SK-N-SH (cell line): ENCODE data around the gene AMZ1. TPM values are rescaled to one million over a fixed set of nuclear protein-coding genes. Genes with fewer than 3 reads are reported as not detected.
"Not testable (repeated sequence)": the region's sequence is repeated elsewhere in the genome, so short reads cannot be mapped to it uniquely, and the experiment has no call there.

Source experiments
- CTCF ChIA-PET: fragments of 300-600, 350-600 bp; formaldehyde crosslinking; extraction: SDS; loops from one replicate; lab custom pipeline; 2021; lab: Yijun Ruan, JAX
- POLR2A ChIA-PET: fragments of 350-600 bp; sonication (Branson Sonifier 250); formaldehyde crosslinking; extraction: SDS; loops from one replicate; lab custom pipeline; 2020; ENCODE audit warnings: antibody characterized with exemption, inconsistent platforms; lab: Yijun Ruan, JAX
- DNase-seq: peaks from one replicate; pipeline ENCODE4 v3.0.0; 2012
- H2AFZ ChIP-seq: fragments of 200-600 bp; sonication (generic); 2 replicates; pipeline ENCODE4 v1.8.1; 2016; ENCODE audit warnings: antibody characterized with exemption, mild to moderate bottlenecking, low read depth
- H3F3A ChIP-seq: fragments of 200-600 bp; sonication (generic); replicated peaks from 2 replicates; pipeline ENCODE3; 2016; ENCODE audit warnings: antibody characterized with exemption, mild to moderate bottlenecking; ENCODE audit not compliant: insufficient read depth
- H3K27ac ChIP-seq, 2 experiments: fragments of 200-500 bp in 1 of 2; fragments of 200-600 bp in 1 of 2; sonication (Bioruptor generic) in 1 of 2; sonication (generic), shearing (Covaris generic) in 1 of 2; 2 replicates each; pipeline versions ENCODE4 v1.5.1 to v1.6.1; 2014 to 2016; ENCODE audit warnings: low read depth in 2 of 2, inconsistent platforms in 1 of 2, low read length in 1 of 2, mild to moderate bottlenecking in 1 of 2, mixed read lengths in 1 of 2
- H3K27me3 ChIP-seq: fragments of 200-600 bp; sonication (generic), shearing (Covaris generic); 2 replicates; pipeline ENCODE4 v1.6.1; 2016; ENCODE audit warnings: mixed run types; ENCODE audit not compliant: insufficient read depth
- H3K36me3 ChIP-seq, 2 experiments: fragments of 200-500 bp in 1 of 2; fragments of 200-600 bp in 1 of 2; sonication (Bioruptor generic) in 1 of 2; sonication (generic) in 1 of 2; replicated peaks in 1 of 2; 2 replicates each; pipeline versions ENCODE3 to v1.5.1; 2014 to 2016; ENCODE audit warnings: low read length in 1 of 2, mild to moderate bottlenecking in 1 of 2; ENCODE audit not compliant: insufficient read depth in 2 of 2, control insufficient read depth in 1 of 2
- H3K4me1 ChIP-seq, 2 experiments: fragments of 200-500 bp in 1 of 2; fragments of 200-600 bp in 1 of 2; sonication (Bioruptor generic) in 1 of 2; sonication (generic), shearing (Covaris generic) in 1 of 2; 2 replicates each; pipeline versions ENCODE4 v1.5.1 to v1.6.1; 2014 to 2016; ENCODE audit warnings: low read depth in 1 of 2, low read length in 1 of 2, mixed run types in 1 of 2; ENCODE audit not compliant: insufficient read depth in 2 of 2, control insufficient read depth in 1 of 2
- H3K4me2 ChIP-seq: fragments of 200-600 bp; sonication (generic), shearing (Covaris generic); 2 replicates; pipeline ENCODE4 v1.6.1; 2017; ENCODE audit warnings: mixed run types
- H3K4me3 ChIP-seq, 2 experiments: fragments of 200-500 bp in 1 of 2; fragments of 200-600 bp in 1 of 2; sonication (Bioruptor generic) in 1 of 2; sonication (generic), shearing (Covaris generic) in 1 of 2; 2 replicates each; pipeline versions ENCODE4 v1.5.1 to v1.8.1; 2014 to 2016; ENCODE audit warnings: low read depth in 2 of 2, inconsistent platforms in 1 of 2, low read length in 1 of 2, mild to moderate bottlenecking in 1 of 2, mixed read lengths in 1 of 2, moderate library complexity in 1 of 2
- H3K79me2 ChIP-seq: fragments of 200-600 bp; sonication (generic); 2 replicates; pipeline ENCODE4 v1.8.1; 2017; ENCODE audit warnings: mild to moderate bottlenecking; ENCODE audit not compliant: insufficient read depth
- H3K9ac ChIP-seq: fragments of 200-600 bp; sonication (generic); 2 replicates; pipeline ENCODE4 v1.6.1; 2017; ENCODE audit warnings: mixed run types
- H3K9me2 ChIP-seq: fragments of 200-600 bp; sonication (generic); 2 replicates; pipeline ENCODE4 v1.6.1; 2017; ENCODE audit warnings: mixed run types
- H3K9me3 ChIP-seq: fragments of 200-600 bp; sonication (generic); 2 replicates; pipeline ENCODE4 v1.6.1; 2017; ENCODE audit warnings: mixed run types, mild to moderate bottlenecking, moderate library complexity
- H4K20me1 ChIP-seq: fragments of 200-600 bp; sonication (generic); 2 replicates; pipeline ENCODE4 v1.6.1; 2017; ENCODE audit warnings: mild to moderate bottlenecking, mixed run types; ENCODE audit not compliant: insufficient read depth
- EP300 ChIP-seq, 2 experiments: IDR thresholded peaks; 2 replicates each; pipeline versions ENCODE4 v1.4.0 to v1.6.1; 2012; ENCODE audit warnings: borderline replicate concordance in 1 of 2, low read depth in 1 of 2, low read length in 1 of 2
- FOSL2 ChIP-seq: IDR thresholded peaks from 2 replicates; pipeline ENCODE4 v1.4.0; 2012; ENCODE audit warnings: low read depth, mild to moderate bottlenecking, moderate library complexity, borderline replicate concordance
- GABPA ChIP-seq: IDR thresholded peaks from 2 replicates; pipeline ENCODE4 v1.4.0; 2012; ENCODE audit warnings: low read depth, mild to moderate bottlenecking
- SMC3 ChIP-seq: IDR thresholded peaks from 2 replicates; pipeline ENCODE4 v1.6.1; 2012; ENCODE audit warnings: low read depth, low read length, improper control_type of control experiment
- TEAD4 ChIP-seq: IDR thresholded peaks from 2 replicates; pipeline ENCODE4 v1.4.0; 2012; ENCODE audit warnings: mild to moderate bottlenecking, borderline replicate concordance; ENCODE audit not compliant: insufficient read depth
- WGBS: methylation state at CpG from one replicate; pipeline ENCODE4 v1.1.6; 2017; ENCODE audit warnings: low lambda C conversion rate; 5-methylcytosine and 5-hydroxymethylcytosine counted together
- polyA plus RNA-seq, 3 experiments: library from polyadenylated mRNA; depleted of rRNA; stranded (reverse); fragments of >200 nt; gene quantifications; 2 replicates each; pipeline ENCODE4 v1.2.3, GENCODE V29; 2012
- TF ChIP-seq, protein P1 (sequence below): IDR thresholded peaks from 2 replicates; pipeline ENCODE4 v1.4.0; 2012; ENCODE audit warnings: low read depth, borderline replicate concordance

Gene AMZ1
- polyA plus RNA-seq, 1 of the 3 experiments (the other 2 are of a cell fraction): 0.15 TPM

DNA sequence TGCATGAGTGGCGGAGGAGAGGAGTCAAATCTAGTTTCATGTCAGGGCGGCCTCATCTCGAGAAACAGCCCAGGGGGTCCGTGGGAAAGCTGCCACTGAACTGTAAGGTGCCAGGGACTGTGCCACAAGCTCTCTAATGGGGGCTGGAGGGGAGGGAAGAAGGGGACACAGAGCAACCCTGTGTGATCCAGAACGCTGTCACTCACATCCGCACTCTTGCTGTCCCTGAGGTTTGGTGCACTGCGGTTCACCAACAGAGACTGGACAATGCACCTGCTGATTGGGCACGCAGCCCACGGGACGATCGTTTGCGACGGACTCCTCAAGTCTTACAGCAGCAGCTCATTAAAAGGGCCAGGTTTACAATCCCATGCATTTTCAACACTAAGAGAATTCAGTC lies 47.7 kb downstream of the AMZ1 start (continued):
- TF ChIP-seq FOSL2: no peak
- TF ChIP-seq, protein P1, sequence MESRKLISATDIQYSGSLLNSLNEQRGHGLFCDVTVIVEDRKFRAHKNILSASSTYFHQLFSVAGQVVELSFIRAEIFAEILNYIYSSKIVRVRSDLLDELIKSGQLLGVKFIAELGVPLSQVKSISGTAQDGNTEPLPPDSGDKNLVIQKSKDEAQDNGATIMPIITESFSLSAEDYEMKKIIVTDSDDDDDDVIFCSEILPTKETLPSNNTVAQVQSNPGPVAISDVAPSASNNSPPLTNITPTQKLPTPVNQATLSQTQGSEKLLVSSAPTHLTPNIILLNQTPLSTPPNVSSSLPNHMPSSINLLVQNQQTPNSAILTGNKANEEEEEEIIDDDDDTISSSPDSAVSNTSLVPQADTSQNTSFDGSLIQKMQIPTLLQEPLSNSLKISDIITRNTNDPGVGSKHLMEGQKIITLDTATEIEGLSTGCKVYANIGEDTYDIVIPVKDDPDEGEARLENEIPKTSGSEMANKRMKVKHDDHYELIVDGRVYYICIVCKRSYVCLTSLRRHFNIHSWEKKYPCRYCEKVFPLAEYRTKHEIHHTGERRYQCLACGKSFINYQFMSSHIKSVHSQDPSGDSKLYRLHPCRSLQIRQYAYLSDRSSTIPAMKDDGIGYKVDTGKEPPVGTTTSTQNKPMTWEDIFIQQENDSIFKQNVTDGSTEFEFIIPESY: no peak
- TF ChIP-seq TEAD4: no peak
- no peak for TF ChIP-seq SMC3

DNA sequence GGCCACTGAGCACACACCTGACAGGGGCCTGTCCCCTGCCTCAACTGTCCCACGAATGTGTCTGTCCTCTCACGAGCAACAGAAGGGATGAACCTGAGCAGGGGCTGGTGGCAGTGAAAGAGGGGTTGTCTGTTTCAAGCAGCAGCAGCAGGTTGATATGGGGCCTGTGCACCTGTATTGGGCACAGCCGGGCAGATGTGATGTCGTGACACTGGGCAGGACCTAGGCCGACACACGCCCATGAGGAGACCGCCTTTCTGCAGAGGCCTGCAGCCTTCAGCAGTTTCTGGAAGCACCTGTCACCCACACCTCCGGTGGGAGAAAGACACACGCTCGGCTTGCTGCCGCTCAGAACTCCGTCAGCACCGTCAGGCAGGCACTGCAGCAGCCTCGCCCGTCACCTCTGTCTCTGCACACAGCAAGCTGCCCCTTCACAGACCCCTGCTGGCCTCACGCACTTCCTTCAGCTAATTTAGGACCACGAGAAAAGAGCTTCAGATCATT lies 48.5 kb downstream of the AMZ1 start:
- 97% methylated on average over 16 of the region's 17 CpGs for WGBS
- Histone ChIP-seq H4K20me1 (peaks cover 11% of the 10 kb centered on the region), H3K36me3 (peaks cover 0 to 10% of the 10 kb centered on the region in 2 experiments), H3K9me2 (no peaks in the 10 kb centered on the region), H2AFZ (no peak overlapping the region), H3K27me3 (no peaks in the 10 kb centered on the region), H3K27ac (no peak overlapping the region), H3K79me2 (peaks cover 32% of the 10 kb centered on the region; the same call in 1 of the 2 replicates), H3K9ac (no peak overlapping the region), H3K9me3 (no peaks in the 10 kb centered on the region), H3K4me3 (no peak overlapping the region), H3F3A (no peaks in the 10 kb centered on the region), H3K4me1 (peaks cover 0 to 14% of the 10 kb centered on the region in 2 experiments; a peak in 1 of 4 replicates), H3K4me2 (no peak overlapping the region)
- POLR2A ChIA-PET: no interaction called here
- no peak for DNase-seq
- CTCF ChIA-PET: interaction anchor here (0.6 to 2.9 kb wide), 3 partner anchors 18 to 25 kb away, joined by 3 to 14 read pairs (median 4); no protein-coding TSS in a partner anchor
- TF ChIP-seq, protein P1: no peak
- TF ChIP-seq EP300 (IDR thresholded peaks at IDR 0.05; ENCODE audit: borderline replicate concordance in 1 of 2, low read depth in 1 of 2, low read length in 1 of 2) (no peak), GABPA (no peak)

DNA sequence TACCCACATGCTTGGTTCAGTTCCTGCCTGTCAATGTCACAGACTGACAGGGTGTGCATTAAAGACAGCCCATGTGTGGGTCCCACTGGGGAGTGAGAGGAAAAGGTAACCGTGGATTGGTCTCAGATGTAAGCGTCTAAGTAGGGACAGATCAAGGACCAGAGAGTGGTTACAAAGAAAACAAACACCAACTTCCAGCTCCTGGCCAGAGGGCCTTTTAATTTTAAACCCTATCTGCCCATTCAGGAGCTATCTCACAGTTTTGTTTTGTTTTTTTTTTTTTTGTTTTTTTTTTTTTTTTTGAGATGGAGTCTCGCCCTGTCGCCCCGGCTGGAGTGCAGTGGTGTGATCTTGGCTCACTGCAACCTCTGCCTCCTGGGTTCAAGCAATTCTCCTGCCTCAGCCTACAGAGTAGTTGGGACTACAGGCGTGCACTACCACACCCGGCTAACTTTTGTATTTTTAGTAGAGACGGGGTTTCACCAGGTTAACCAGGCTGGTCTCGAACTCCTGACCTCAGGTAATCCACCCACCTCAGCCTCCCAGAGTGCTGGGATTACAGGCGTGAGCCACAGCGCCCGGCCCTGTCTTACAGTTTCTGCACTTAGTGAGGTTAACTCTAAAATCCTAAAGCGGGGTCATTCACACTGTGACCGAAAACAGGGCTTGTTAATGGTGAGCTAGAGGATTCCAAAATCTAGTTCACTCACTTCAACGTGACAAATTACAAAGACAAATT lies 49.2 kb downstream of the AMZ1 start:
- H3K36me3 ChIP-seq, DNase-seq, H3K4me3 ChIP-seq, H3K27ac ChIP-seq, H3K9me2 ChIP-seq, H3K4me2 ChIP-seq, H3K9ac ChIP-seq, H3K9me3 ChIP-seq, POLR2A ChIA-PET, H2AFZ ChIP-seq, H3F3A ChIP-seq, H3K27me3 ChIP-seq: not testable (repeated sequence)
- Histone ChIP-seq H4K20me1 (peaks cover 11% of the 10 kb centered on the region), H3K4me1 (peaks cover 0 to 14% of the 10 kb centered on the region in 2 experiments; a peak in 1 of 4 replicates), H3K79me2 (peaks cover 35% of the 10 kb centered on the region; the same call in 1 of the 2 replicates)
- CTCF ChIA-PET: interaction anchor here (0.6 to 2.9 kb wide), 5 partner anchors 19 to 94 kb away, joined by 3 to 14 read pairs (median 3); no protein-coding TSS in a partner anchor
- 98% methylated on average over 15 of the region's 15 CpGs for WGBS
